Activated CD4-positive, alpha-beta T cell treated with anti-CD3 and anti-CD28 coated beads, Interleukin-2, amount 50 U/mL, for 48 hours (primary cell): ENCODE measurements around the gene HHATL.

Experiments
- DNase-seq, 2 experiments: peaks; one replicate each; pipeline ENCODE4 v3.0.0-alpha.2; 2020

The HHATL gene

DNA sequence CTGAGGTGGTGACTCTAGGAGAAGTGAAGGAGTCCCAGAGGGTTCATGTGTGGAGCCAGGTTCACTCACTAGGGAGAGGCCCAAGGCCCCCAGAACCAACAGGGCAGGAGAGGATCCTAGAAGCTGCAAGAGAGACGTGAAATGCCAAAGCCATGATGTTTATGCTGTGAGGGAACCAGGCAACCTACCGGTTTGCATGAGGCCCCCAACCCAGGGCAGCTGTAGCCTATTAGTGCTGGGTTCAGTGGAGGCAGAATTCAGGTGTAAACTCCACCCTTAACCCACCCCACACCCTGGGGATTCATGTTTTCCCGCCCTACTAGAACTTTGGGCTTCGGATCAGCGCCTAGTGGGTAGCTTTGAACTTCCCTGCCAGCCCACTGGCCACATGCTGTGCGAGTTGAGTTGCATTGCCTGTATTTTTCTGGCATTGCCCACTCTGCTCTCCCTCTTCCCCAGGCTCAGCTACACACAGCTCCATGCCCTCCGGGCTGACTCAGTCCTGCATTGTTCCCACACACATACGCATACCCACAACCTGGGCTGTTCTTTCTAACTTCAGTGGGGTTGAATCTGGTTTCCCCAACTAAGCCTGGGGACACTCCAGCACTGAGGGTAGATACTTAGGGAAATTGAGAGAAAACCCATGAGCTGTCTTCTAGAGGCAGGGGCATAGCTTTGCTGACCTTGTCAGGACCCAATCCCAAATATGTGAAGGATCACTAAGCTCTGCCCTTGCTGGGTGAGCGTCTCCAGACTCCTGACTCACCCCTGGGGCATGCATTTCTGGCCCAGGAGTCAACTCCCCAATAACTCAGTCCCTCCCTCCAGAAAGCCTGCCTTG lies 51.1 kb downstream of the HHATL start:
- no peak for DNase-seq

- no peak for DNase-seq
Measured at GRCh38 chr3:42649783-42650182, 52.8 kb downstream of the HHATL start.

DNA sequence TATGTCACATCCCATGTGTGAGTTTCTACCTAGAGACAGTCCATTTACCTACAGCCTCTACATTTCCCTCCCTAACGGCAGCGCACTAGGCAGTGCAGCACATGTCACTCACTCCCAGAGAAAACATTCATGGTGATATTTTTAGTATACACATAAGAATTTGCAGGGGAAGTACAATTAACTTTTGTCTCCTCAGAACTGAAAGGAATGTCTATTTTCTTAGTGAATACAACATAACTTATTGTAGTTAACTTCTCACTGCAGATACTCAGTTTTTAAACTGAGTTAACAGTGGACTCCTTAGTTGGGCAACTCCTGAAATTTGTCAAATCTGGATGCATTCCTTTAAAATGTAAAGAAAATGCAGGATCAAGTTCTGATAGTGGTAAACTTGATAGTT lies 53.6 kb downstream of the HHATL start:
- no peak for DNase-seq

DNA sequence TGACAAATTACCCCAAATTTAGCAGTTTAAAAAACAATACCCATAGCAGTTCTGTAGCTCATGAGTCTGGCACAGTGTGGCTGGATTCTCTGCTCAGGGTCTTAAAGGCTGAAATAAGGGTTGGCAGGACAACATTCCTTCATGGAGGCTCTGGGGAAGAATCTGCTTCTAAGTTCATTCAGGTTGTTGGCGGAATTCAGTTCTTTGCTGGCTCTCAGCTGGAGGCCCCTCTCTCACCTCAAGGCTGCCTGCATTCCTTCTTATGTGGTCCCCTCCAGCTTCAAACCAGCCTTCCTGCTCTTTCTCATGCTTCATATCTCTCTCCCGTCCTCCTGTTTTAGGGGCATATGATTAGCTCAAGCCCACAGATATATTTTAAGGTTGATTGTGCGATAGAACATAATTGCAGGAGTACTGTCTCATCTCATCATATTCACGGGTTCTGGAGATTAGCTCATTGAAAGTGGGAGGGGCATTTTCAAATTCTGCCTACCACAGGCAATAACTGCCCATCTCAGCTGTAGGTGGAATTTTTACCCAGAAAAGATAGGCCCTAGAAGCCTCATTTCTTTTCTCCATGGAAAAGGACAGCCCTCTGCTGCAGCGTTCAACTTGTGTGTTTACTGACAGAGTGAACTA lies 54.7 kb downstream of the HHATL start:
- no peak for DNase-seq
